HepG2 (cell line): ENCODE results near the gene SLC43A1. TPM values are rescaled to one million over a fixed set of nuclear protein-coding genes. Genes with fewer than 3 reads are reported as not detected.

Source experiments
- ARID5B ChIP-seq: IDR thresholded peaks from 2 replicates; pipeline ENCODE4 v1.4.0; 2020; ENCODE audit warnings: mild to moderate bottlenecking, missing genetic modification reagents
- DPF2 ChIP-seq: sonication (generic); formaldehyde crosslinking; IDR thresholded peaks from 2 replicates; pipeline ENCODE4 v1.4.0; 2020; ENCODE audit warnings: mild to moderate bottlenecking, low read depth, missing genetic modification reagents, borderline replicate concordance
- KLF15 ChIP-seq: sonication (generic); formaldehyde crosslinking; IDR thresholded peaks from 2 replicates; pipeline ENCODE4 v1.8.1; 2023; ENCODE audit warnings: borderline replicate concordance, mild to moderate bottlenecking, inconsistent platforms, missing genetic modification reagents, mixed read lengths
- MAZ ChIP-seq, 2 experiments: sonication (generic) in 1 of 2; formaldehyde crosslinking in 1 of 2; IDR thresholded peaks; 2 replicates each; pipeline versions ENCODE4 v1.5.0 to v1.6.1; 2012 to 2020; ENCODE audit warnings: low read depth in 2 of 2, mild to moderate bottlenecking in 2 of 2, borderline replicate concordance in 1 of 2, improper control_type of control experiment in 1 of 2, low read length in 1 of 2, missing genetic modification reagents in 1 of 2, moderate library complexity in 1 of 2
- NFYC ChIP-seq: IDR thresholded peaks from 2 replicates; pipeline ENCODE4 v1.6.1; 2016; ENCODE audit warnings: missing genetic modification reagents, missing compliant biosample characterization
- PAXIP1 ChIP-seq: sonication (generic); formaldehyde crosslinking; conservative IDR thresholded peaks from 2 replicates; pipeline ENCODE4 v1.4.0; 2020; ENCODE audit warnings: mild to moderate bottlenecking, missing genetic modification reagents, moderate library complexity
- SKI ChIP-seq: fragments of 450-650 bp; IDR thresholded peaks from one replicate; pipeline ENCODE4 v1.6.1; 2018; ENCODE audit warnings: mild to moderate bottlenecking; ENCODE audit not compliant: partially characterized antibody
- SP5 ChIP-seq: IDR thresholded peaks from 2 replicates; pipeline ENCODE4 v1.6.1; 2016; ENCODE audit warnings: low read depth, borderline replicate concordance
- ZBTB1 ChIP-seq: sonication (generic); formaldehyde crosslinking; IDR thresholded peaks from 2 replicates; pipeline ENCODE4 v1.4.0; 2020; ENCODE audit warnings: missing genetic modification reagents, borderline replicate concordance
- ZBTB39 ChIP-seq: sonication (generic); formaldehyde crosslinking; IDR thresholded peaks from 2 replicates; pipeline ENCODE4 v1.5.0; 2020; ENCODE audit warnings: missing genetic modification reagents
- ZFP91 ChIP-seq: sonication (generic); formaldehyde crosslinking; IDR thresholded peaks from 2 replicates; pipeline ENCODE4 v1.9.0; 2022; ENCODE audit warnings: missing genetic modification reagents, mild to moderate bottlenecking, borderline replicate concordance
- ZNF232 ChIP-seq: sonication (generic); formaldehyde crosslinking; IDR thresholded peaks from 2 replicates; pipeline ENCODE4 v1.4.0; 2020; ENCODE audit warnings: missing genetic modification reagents, borderline replicate concordance
- ZNF331 ChIP-seq: sonication (generic); formaldehyde crosslinking; IDR thresholded peaks from 2 replicates; pipeline ENCODE4 v1.4.0; 2020; ENCODE audit warnings: missing genetic modification reagents
- ZNF441 ChIP-seq: sonication (generic); formaldehyde crosslinking; IDR thresholded peaks from 2 replicates; pipeline ENCODE4 v1.7.0; 2021; ENCODE audit warnings: missing genetic modification reagents, borderline replicate concordance
- polyA plus RNA-seq, 8 experiments: library from polyadenylated mRNA; depleted of rRNA in 3 of 8; stranded (reverse) in 7 of 8; unstranded in 1 of 8; fragments of >200 nt; fragmentation: Illumina TruSeq in 4 of 8; extraction: Trizol in 4 of 8; gene quantifications; 2 replicates each; pipeline versions ENCODE4 v1.2.1 to v1.2.3, GENCODE V29; 2011 to 2016; ENCODE audit warnings: low read depth in 4 of 8, missing spikeins in 1 of 8, mixed read lengths in 1 of 8; ENCODE audit not compliant: insufficient read depth in 1 of 8
- total RNA-seq, 5 experiments: library from RNA; depleted of rRNA; stranded (reverse); fragments of >200 nt; fragmentation: Illumina TruSeq; extraction: Trizol; gene quantifications; 2 replicates each; pipeline ENCODE4 v1.2.3, GENCODE V29; 2016; ENCODE audit warnings: low read depth in 1 of 5
- TF ChIP-seq, protein P1 (sequence below): sonication (generic); formaldehyde crosslinking; IDR thresholded peaks from 2 replicates; pipeline ENCODE4 v1.8.0; 2023; ENCODE audit warnings: mild to moderate bottlenecking, missing genetic modification reagents

SLC43A1 gene
- total and polyA plus RNA-seq, 2 of the 13 experiments (the other 11 are each of a cell fraction or from before 2014, with no cell fraction given): 72.3 to 87.6 TPM

DNA sequence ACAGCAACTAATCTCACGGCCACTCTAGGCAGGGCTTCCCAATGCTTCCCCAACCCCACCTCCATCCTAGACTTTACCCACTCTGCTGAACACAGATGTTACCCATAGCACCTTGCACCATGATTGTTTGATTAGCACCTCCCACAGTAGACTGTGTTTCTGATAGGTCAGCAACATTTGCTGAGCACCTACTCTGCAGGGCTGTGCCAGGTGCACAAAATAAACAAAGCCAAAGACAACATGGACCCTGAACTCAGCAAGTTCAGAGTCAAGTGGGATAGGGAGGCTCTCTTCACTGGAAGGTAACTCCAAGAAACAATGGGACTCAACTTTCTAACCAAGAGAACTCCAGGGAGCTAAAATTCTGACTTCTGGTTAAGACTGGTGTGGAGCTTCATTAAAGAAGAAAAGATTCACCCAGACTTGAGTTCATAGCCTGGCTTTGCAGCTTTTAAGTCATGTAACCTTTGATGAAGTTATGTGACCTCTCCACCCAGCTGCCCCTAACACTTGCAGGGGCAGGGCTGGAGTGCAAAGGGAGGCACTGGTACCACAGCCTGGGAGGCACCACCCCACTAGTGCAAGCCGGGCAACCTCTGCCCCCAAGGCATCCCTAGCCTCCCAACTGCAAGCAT lies 61.8 kb downstream of the SLC43A1 start (continued):
- peak; percentile 76 for TF ChIP-seq NFYC (CRISPR knock-in tag)
- no peak for TF ChIP-seq ZBTB1 (CRISPR knock-in tag)
- peak; percentile 99 for TF ChIP-seq PAXIP1 (CRISPR knock-in tag)
- peak; percentile 70; the same call in 1 of the 2 replicates for TF ChIP-seq ZNF441 (CRISPR knock-in tag)
- TF ChIP-seq, protein P1, sequence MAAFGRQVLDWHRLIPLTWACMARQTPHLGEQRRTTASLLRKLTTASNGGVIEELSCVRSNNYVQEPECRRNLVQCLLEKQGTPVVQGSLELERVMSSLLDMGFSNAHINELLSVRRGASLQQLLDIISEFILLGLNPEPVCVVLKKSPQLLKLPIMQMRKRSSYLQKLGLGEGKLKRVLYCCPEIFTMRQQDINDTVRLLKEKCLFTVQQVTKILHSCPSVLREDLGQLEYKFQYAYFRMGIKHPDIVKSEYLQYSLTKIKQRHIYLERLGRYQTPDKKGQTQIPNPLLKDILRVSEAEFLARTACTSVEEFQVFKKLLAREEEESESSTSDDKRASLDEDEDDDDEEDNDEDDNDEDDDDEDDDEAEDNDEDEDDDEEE: no peak
- peak; percentile 86; the same call in 1 of the 2 replicates for TF ChIP-seq ZBTB39 (CRISPR knock-in tag)
- TF ChIP-seq ZFP91 (CRISPR knock-in tag): peak; percentile 57; the same call in 1 of the 2 replicates
- TF ChIP-seq SKI: peak; percentile 98
- peak; percentile 83 for TF ChIP-seq DPF2 (CRISPR knock-in tag)
- TF ChIP-seq MAZ (IDR thresholded peaks at IDR 0.05; ENCODE audit: borderline replicate concordance, low read depth, low read length): no peak
- peak; percentile 75; the same call in 1 of the 2 replicates for TF ChIP-seq MAZ (CRISPR knock-in tag; IDR thresholded peaks at IDR 0.05; ENCODE audit: low read depth)
- TF ChIP-seq KLF15 (CRISPR knock-in tag): peak; percentile 95; the same call in 1 of the 2 replicates
- no peak for TF ChIP-seq ZNF232 (CRISPR knock-in tag)
- TF ChIP-seq SP5: peak; percentile 81
- TF ChIP-seq ZNF331 (CRISPR knock-in tag): peak; percentile 92
- TF ChIP-seq ARID5B: peak; percentile 93
